ENCODE measurements around the gene INPP5B.
"Not testable (repeated sequence)": the region's sequence is repeated elsewhere in the genome, so short reads cannot be mapped to it uniquely, and the experiment has no call there.

The INPP5B gene

DNA sequence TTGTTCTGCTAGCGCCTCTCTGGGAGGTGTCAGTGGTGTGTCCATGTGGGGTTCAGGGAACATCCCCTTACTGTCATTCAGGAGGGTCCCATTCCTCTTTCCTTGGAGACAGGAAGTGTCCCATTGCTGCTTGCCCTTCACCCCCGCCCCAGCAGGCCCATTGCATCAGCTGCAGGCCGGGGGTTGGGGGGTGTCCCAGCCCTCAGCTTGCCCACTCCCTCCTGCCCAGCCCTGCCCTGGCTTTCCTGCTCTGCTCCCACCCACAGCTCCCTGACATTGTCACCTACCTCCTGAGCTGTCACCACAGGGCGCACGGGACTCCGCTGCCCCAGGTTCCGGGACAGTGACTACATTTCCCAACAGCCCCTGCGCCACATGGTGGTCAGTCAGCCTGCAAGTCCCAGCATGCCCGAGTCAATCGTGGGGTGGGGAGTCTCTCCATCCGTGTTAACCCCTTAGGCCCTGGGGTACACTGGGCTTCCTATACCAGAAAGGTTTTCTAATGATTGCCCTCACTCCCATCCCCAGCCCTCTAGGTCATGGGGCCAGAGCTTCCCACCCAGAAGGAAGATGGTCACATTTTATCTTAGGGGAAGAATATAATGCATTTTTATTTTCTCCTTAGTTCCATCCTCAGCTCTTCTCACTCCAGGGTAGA, at the start of gene INPP5B:
Gene INPP5B (minus strand): TSS at position 351 of the 658 bp plus-strand sequence. CDS start 745 bp downstream, outside the sequence.
- no peak for DNase-seq

GRCh38 chr1:37995751-37996345, 49.0 kb upstream of the INPP5B start:
- DNase-seq: no peak

- no peak for DNase-seq
Observed at GRCh38 chr1:37994886-37995566, 48.2 kb upstream of the INPP5B start.

GRCh38 chr1:37989361-37989930, 42.6 kb upstream of the INPP5B start:
- DNase-seq: no peak

GRCh38 chr1:37987679-37988078, 40.8 kb upstream of the INPP5B start:
- no peak for DNase-seq

- no peak for DNase-seq
Observed at GRCh38 chr1:37983546-37983945, 36.7 kb upstream of the INPP5B start.

DNA sequence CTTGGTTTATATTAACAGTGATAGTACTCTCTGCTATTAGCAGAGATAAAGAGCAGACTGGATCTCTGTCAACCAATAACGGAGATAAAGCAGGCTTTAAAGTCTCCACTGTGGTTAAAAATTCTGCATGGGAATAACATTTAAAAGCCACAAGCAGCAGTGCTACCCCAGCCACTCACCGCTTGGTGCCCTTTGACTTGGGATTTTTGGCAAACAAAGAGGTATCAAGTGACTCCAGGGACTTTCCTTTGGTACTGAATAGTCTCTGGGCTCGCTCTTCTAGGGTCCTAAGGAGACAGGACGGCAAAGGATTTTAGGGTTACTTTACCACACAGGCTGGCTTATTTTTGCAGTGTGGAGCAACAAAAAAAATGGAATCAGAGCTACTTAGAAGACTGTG, 31.7 kb upstream of the INPP5B start:
- DNase-seq: no peak

GRCh38 chr1:37975083-37975482, 28.2 kb upstream of the INPP5B start:
- not testable (repeated sequence) for DNase-seq

- DNase-seq: no peak
Observed at GRCh38 chr1:37974567-37974966, 27.7 kb upstream of the INPP5B start.

DNA sequence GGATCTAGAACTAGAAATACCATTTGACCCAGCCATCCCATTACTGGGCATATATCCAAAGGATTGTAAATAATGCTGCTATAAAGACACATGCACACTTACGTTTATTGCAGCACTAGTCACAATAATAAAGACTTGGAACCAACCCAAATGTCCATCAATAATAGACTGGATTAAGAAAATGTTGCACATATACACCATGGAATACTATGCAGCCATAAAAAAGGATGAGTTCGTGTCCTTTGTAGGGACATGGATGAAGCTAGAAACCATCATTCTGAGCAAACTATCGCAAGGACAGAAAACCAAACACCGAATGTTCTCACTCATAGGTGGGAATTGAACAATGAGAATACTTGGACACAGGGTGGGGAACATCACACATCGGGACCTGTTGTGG, 26.8 kb upstream of the INPP5B start:
- not testable (repeated sequence) for DNase-seq

- no peak for DNase-seq
Observed at GRCh38 chr1:37965301-37965700, 18.4 kb upstream of the INPP5B start.

GRCh38 chr1:37964106-37964505, 17.3 kb upstream of the INPP5B start:
- DNase-seq: not testable (repeated sequence)

DNA sequence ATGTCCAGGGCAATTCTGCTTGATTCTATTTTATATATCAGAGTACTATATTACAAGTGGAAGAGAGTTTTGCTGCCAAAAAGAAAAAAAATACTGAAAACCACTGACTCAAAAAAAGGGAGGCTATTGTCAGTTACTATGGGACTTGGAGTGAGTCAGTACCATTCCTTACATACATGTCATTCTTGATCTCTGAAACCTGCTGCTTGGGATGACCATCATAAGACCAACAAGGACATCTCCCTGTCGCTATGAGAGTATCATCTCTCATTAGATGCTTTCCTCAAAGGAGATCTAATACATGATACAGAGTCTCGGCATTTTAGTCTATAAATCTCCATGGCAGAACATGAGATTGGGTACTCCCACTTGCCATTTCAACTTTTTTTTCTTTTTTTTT, 11.8 kb upstream of the INPP5B start:
- no peak for DNase-seq

- DNase-seq: no peak
Observed at GRCh38 chr1:37955685-37956084, 8.8 kb upstream of the INPP5B start.

- no peak for DNase-seq
Observed at GRCh38 chr1:37954316-37954971, 7.6 kb upstream of the INPP5B start.

GRCh38 chr1:37952738-37953137, 5.9 kb upstream of the INPP5B start:
- DNase-seq: no peak

DNA sequence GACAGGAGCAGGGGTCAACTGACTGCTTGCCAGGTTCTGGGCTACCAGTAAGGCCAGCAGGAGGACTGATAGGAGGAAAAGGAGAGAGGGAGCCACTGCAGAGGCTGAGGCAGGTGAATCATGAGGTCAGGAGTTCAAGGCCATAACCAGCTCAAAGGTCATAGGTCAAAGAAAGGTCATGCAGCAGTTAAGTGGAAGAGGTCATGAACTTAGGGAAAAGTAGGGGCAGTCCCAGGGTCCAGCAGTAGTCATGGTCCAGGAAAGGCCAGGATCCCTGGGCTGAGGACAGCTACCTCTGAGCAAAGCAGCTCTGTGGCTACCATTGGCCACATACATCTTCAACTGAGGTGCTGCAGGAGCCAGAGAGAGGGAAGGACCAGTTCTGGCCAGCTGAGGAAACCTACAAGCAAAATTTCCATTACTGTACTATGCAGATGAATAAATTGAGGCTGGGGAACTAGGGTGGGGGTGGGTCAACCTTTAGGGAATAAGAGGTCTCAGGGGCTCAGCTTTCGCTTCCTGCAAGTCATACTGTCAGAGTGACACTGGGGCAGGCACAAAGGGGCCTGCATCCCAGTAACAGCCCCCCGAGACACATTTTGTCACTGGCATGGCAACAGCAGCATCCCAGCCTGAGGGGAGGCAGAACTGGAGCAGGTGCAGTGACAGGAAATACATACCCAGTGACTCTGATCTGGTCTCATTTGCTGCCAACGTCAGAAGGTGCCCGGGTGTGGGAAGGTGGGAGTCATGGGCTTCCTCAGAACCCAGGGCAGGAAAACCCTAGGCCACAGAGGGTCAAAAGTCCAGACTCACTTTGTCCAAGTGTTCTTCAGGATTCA, 5.2 kb upstream of the INPP5B start:
- DNase-seq: no peak

GRCh38 chr1:37951041-37951782, 4.4 kb upstream of the INPP5B start:
- no peak for DNase-seq

- no peak for DNase-seq
Observed at GRCh38 chr1:37949524-37950152, 2.8 kb upstream of the INPP5B start.

GRCh38 chr1:37948841-37949240, 2.0 kb upstream of the INPP5B start:
- DNase-seq: no peak

DNA sequence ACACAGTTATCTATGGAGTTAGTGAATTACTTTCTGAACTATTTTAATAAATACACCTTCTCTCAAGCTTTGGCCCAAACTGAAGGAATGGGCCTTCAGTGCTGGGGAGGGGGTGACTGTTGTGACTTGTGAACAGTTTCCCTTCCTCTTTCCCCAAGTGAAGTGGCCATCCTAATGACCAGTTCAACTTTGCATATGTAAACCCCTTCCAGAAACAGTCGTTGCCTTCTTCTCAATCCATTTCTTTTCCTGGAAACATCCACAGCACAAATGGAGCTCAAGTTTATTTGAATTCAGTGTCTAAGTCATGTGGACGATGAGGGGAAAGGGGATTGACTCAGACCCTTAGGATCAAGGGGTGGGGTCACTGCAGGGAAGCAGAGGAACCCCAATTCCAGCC, 1.3 kb upstream of the INPP5B start:
- DNase-seq: no peak

Measured in NCI-H1417 treated with DMSO at 0.1 percent for 48 hours (cell line).